DOHH2 (cell line): ENCODE measurements around the gene LONP2.
"Not testable (repeated sequence)": the region's sequence is repeated elsewhere in the genome, so short reads cannot be mapped to it uniquely, and the experiment has no call there.

Experiments
- H3F3A ChIP-seq: fragments of 200-600 bp; sonication (generic), shearing (Covaris generic); 2 replicates; pipeline ENCODE4 v1.6.0; 2016; ENCODE audit warnings: antibody characterized with exemption, mild to moderate bottlenecking; ENCODE audit not compliant: control insufficient read depth, insufficient read depth
- H3K27ac ChIP-seq: fragments of 200-600 bp; sonication (generic); 2 replicates; pipeline ENCODE4 v1.5.1; 2014; ENCODE audit warnings: low read depth, mild to moderate bottlenecking, low read length, moderate library complexity
- H3K27me3 ChIP-seq: fragments of 200-600 bp; sonication (generic); 2 replicates; pipeline ENCODE4 v1.6.1; 2014; ENCODE audit warnings: mild to moderate bottlenecking, low read length, mixed read lengths; ENCODE audit not compliant: control insufficient read depth
- H3K36me3 ChIP-seq: fragments of 200-600 bp; sonication (generic); 2 replicates; pipeline ENCODE4 v1.6.1; 2014; ENCODE audit warnings: mild to moderate bottlenecking, low read length, moderate library complexity, mixed read lengths; ENCODE audit not compliant: control insufficient read depth
- H3K4me1 ChIP-seq: fragments of 200-600 bp; sonication (generic); 2 replicates; pipeline ENCODE4 v1.6.1; 2014; ENCODE audit warnings: mild to moderate bottlenecking, low read length, mixed read lengths; ENCODE audit not compliant: control insufficient read depth
- H3K4me2 ChIP-seq: fragments of 200-600 bp; sonication (generic); 2 replicates; pipeline ENCODE4 v1.6.0; 2014; ENCODE audit warnings: mild to moderate bottlenecking, low read length, moderate library complexity
- H3K4me3 ChIP-seq: fragments of 200-600 bp; sonication (generic); 2 replicates; pipeline ENCODE4 v1.5.1; 2014; ENCODE audit warnings: mild to moderate bottlenecking, low read length, mixed read lengths
- H3K79me2 ChIP-seq: fragments of 200-600 bp; sonication (generic); 2 replicates; pipeline ENCODE4 v1.6.1; 2014; ENCODE audit warnings: mild to moderate bottlenecking, low read length, mixed read lengths; ENCODE audit not compliant: control insufficient read depth
- H3K9me2 ChIP-seq: fragments of 200-600 bp; sonication (generic); replicated peaks from 2 replicates; pipeline ENCODE4 v1.6.1; 2014; ENCODE audit warnings: mild to moderate bottlenecking, low read length, mixed read lengths; ENCODE audit not compliant: control insufficient read depth
- H3K9me3 ChIP-seq: fragments of 200-600 bp; sonication (generic); 2 replicates; pipeline ENCODE4 v1.6.1; 2014; ENCODE audit warnings: antibody characterized with exemption, low read length, mixed read lengths; ENCODE audit not compliant: control insufficient read depth, insufficient read depth
- H4K20me1 ChIP-seq: fragments of 200-600 bp; sonication (generic); 2 replicates; pipeline ENCODE4 v1.6.0; 2014; ENCODE audit warnings: low read depth, mild to moderate bottlenecking, antibody characterized with exemption, low read length, moderate library complexity; ENCODE audit not compliant: control insufficient read depth, insufficient read depth
- CTCF ChIP-seq: fragments of 200-600 bp; sonication (generic); IDR thresholded peaks from one replicate; pipeline ENCODE4 v1.5.1; 2014; ENCODE audit warnings: antibody characterized with exemption, mild to moderate bottlenecking, low read depth, low read length; ENCODE audit not compliant: poor library complexity, severe bottlenecking
- EZH2phosphoT487 ChIP-seq: fragments of 200-600 bp; sonication (generic); IDR thresholded peaks from 2 replicates; pipeline ENCODE4 v1.6.1; 2017; ENCODE audit warnings: borderline replicate concordance, mild to moderate bottlenecking, antibody characterized with exemption, low read length, moderate library complexity, mixed read lengths

LONP2 gene

GRCh38 chr16:48367441-48368049 lies 123.4 kb downstream of the LONP2 start:
- H3K9me2 ChIP-seq, result no peaks in the 10 kb centered on the region
- no peak overlapping the region; the same call in 1 of the 2 replicates for H3K4me3 ChIP-seq
- H3K4me1 ChIP-seq, result peaks cover 28% of the 10 kb centered on the region
- no peaks in the 10 kb centered on the region for H3K36me3 ChIP-seq
- no peak overlapping the region for H3K27ac ChIP-seq
- H3K79me2 ChIP-seq, result peaks cover 99% of the 10 kb centered on the region
- TF ChIP-seq CTCF (no peak), EZH2phosphoT487 (no peak)
- no peaks in the 10 kb centered on the region for H3F3A ChIP-seq
- peaks cover 21% of the 10 kb centered on the region for H4K20me1 ChIP-seq
- H3K9me3 ChIP-seq, result no peaks in the 10 kb centered on the region
- H3K27me3 ChIP-seq, result no peaks in the 10 kb centered on the region
- peak overlapping the region; percentile 84 for H3K4me2 ChIP-seq

GRCh38 chr16:48369765-48370164 lies 125.7 kb downstream of the LONP2 start:
- TF ChIP-seq CTCF (no peak), EZH2phosphoT487 (no peak)
- no peak overlapping the region for H3K4me2 ChIP-seq
- H3K27me3 ChIP-seq, result no peaks in the 10 kb centered on the region
- H4K20me1 ChIP-seq, result peaks cover 32% of the 10 kb centered on the region
- no peaks in the 10 kb centered on the region for H3K36me3 ChIP-seq
- H3K4me1 ChIP-seq, result peaks cover 38% of the 10 kb centered on the region
- no peaks in the 10 kb centered on the region for H3F3A ChIP-seq
- H3K27ac ChIP-seq, result no peak overlapping the region
- peaks cover 100% of the 10 kb centered on the region for H3K79me2 ChIP-seq
- no peak overlapping the region for H3K4me3 ChIP-seq
- no peaks in the 10 kb centered on the region for H3K9me2 ChIP-seq
- no peaks in the 10 kb centered on the region for H3K9me3 ChIP-seq

- Histone ChIP-seq H3K27ac (no peak overlapping the region), H3K4me1 (peaks cover 38% of the 10 kb centered on the region), H3K36me3 (no peaks in the 10 kb centered on the region), H3K9me3 (no peaks in the 10 kb centered on the region), H3K9me2 (no peaks in the 10 kb centered on the region), H3F3A (no peaks in the 10 kb centered on the region), H4K20me1 (peaks cover 35% of the 10 kb centered on the region), H3K79me2 (peaks cover 100% of the 10 kb centered on the region), H3K4me3 (no peak overlapping the region), H3K4me2 (no peak overlapping the region), H3K27me3 (no peaks in the 10 kb centered on the region)
- no peak for TF ChIP-seq EZH2phosphoT487
- TF ChIP-seq CTCF, result no peak
Measured at GRCh38 chr16:48370229-48370628, 126.1 kb downstream of the LONP2 start.

GRCh38 chr16:48370668-48371392 lies 126.7 kb downstream of the LONP2 start:
- not testable (repeated sequence) for H3K9me2 ChIP-seq, H3K27ac ChIP-seq, H3K36me3 ChIP-seq, H3K27me3 ChIP-seq, H3K4me2 ChIP-seq, H3F3A ChIP-seq, H3K4me3 ChIP-seq, H3K9me3 ChIP-seq
- Histone ChIP-seq H3K79me2 (peaks cover 100% of the 10 kb centered on the region), H3K4me1 (peaks cover 33% of the 10 kb centered on the region), H4K20me1 (peaks cover 32% of the 10 kb centered on the region)
